ENCODE results near the gene ADAR.

DNA sequence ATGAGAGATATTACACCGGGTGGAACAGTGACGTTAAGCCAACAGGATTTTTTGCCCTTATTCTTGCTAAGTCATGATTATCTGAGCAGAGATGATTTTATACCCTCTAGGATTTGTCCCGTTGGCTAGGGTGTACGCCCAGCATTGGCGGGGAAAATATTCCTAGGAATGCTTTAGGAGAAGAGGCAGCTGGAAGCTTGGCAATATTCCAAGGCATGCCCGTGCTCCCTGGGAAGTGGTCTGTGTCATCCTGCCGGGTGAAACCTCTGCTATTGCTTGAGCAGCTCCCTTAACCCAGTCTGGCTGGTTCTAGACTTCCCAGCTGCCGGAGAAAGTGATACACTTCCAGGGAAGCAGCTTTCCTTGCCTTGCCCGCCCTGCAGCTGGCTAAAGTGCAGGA is 24.2 kb downstream of the ADAR start:
- TF ChIP-seq, protein P1, sequence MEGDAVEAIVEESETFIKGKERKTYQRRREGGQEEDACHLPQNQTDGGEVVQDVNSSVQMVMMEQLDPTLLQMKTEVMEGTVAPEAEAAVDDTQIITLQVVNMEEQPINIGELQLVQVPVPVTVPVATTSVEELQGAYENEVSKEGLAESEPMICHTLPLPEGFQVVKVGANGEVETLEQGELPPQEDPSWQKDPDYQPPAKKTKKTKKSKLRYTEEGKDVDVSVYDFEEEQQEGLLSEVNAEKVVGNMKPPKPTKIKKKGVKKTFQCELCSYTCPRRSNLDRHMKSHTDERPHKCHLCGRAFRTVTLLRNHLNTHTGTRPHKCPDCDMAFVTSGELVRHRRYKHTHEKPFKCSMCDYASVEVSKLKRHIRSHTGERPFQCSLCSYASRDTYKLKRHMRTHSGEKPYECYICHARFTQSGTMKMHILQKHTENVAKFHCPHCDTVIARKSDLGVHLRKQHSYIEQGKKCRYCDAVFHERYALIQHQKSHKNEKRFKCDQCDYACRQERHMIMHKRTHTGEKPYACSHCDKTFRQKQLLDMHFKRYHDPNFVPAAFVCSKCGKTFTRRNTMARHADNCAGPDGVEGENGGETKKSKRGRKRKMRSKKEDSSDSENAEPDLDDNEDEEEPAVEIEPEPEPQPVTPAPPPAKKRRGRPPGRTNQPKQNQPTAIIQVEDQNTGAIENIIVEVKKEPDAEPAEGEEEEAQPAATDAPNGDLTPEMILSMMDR (IDR thresholded peaks at IDR 0.05 in 8 of 11, conservative IDR thresholded peaks at IDR 0.05 in 3 of 11) = no peak
- TF ChIP-seq POLR2A (IDR thresholded peaks at IDR 0.05) = no peak

Data from spleen (tissue), 7 donors.